ENCODE data around the gene SACS. TPM values are rescaled to one million over a fixed set of nuclear protein-coding genes. Genes with fewer than 3 reads are reported as not detected.

Gene SACS
- total RNA-seq, 2 donors from 2014 or later = 7.8 to 24.1 TPM

GRCh38 chr13:23455401-23456185 is 22.1 kb upstream of the SACS start:
- Histone ChIP-seq H3K27me3 (replicated peaks; ENCODE audit: insufficient read depth) (no peaks in the 10 kb centered on the region), H3K36me3 (no peaks in the 10 kb centered on the region), H3K4me1 (replicated peaks) (no peaks in the 10 kb centered on the region), H3K27ac (no peak overlapping the region), H3K4me3 (no peak overlapping the region), H3K9me3 (no peaks in the 10 kb centered on the region)
- DNase-seq (ENCODE audit: low spot score) = peak; percentile 26
- intact Hi-C loops (cut with DNase I) = no loop called here
- TF ChIP-seq, protein P1, sequence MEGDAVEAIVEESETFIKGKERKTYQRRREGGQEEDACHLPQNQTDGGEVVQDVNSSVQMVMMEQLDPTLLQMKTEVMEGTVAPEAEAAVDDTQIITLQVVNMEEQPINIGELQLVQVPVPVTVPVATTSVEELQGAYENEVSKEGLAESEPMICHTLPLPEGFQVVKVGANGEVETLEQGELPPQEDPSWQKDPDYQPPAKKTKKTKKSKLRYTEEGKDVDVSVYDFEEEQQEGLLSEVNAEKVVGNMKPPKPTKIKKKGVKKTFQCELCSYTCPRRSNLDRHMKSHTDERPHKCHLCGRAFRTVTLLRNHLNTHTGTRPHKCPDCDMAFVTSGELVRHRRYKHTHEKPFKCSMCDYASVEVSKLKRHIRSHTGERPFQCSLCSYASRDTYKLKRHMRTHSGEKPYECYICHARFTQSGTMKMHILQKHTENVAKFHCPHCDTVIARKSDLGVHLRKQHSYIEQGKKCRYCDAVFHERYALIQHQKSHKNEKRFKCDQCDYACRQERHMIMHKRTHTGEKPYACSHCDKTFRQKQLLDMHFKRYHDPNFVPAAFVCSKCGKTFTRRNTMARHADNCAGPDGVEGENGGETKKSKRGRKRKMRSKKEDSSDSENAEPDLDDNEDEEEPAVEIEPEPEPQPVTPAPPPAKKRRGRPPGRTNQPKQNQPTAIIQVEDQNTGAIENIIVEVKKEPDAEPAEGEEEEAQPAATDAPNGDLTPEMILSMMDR (IDR thresholded peaks at IDR 0.05) = no peak
- no peak for TF ChIP-seq POLR2A (IDR thresholded peaks at IDR 0.05)
- TF ChIP-seq POLR2AphosphoS5 (IDR thresholded peaks at IDR 0.05) = peak; percentile 32
- WGBS = 70% methylated on average over 7 of the region's 7 CpGs

DNA sequence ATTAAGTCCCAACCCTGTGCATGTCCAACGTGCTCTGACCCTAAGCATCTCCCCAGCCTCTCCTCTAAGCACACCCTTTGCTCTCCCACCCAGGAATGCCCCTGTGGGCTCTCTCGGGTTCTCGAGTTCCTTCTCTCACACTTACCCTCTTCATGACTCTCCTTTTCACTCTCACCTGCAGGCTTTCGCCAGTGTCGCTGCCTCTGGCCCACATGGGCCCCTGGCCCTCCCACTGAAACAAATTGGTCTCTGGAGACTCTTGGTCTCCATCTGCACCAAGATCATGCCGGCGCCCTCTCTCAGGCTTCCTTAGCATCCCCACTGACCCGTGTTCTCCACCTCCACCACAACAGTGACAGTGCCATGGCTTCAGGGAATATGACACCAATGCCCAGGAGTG is 19.6 kb upstream of the SACS start:
- H3K27me3 ChIP-seq (replicated peaks; ENCODE audit: insufficient read depth) = no peaks in the 10 kb centered on the region
- DNase-seq (ENCODE audit: low spot score) = no peak
- H3K4me1 ChIP-seq (replicated peaks) = no peaks in the 10 kb centered on the region
- 97% methylated on average over 8 of the region's 8 CpGs for WGBS
- H3K27ac ChIP-seq = no peak overlapping the region
- intact Hi-C loops (cut with DNase I) = no loop called here
- H3K9me3 ChIP-seq = no peaks in the 10 kb centered on the region
- TF ChIP-seq POLR2AphosphoS5 (IDR thresholded peaks at IDR 0.05) = no peak
- no peak for TF ChIP-seq POLR2A (IDR thresholded peaks at IDR 0.05)
- TF ChIP-seq, protein P1 (IDR thresholded peaks at IDR 0.05) = no peak
- no peaks in the 10 kb centered on the region for H3K36me3 ChIP-seq
- no peak overlapping the region for H3K4me3 ChIP-seq

DNA sequence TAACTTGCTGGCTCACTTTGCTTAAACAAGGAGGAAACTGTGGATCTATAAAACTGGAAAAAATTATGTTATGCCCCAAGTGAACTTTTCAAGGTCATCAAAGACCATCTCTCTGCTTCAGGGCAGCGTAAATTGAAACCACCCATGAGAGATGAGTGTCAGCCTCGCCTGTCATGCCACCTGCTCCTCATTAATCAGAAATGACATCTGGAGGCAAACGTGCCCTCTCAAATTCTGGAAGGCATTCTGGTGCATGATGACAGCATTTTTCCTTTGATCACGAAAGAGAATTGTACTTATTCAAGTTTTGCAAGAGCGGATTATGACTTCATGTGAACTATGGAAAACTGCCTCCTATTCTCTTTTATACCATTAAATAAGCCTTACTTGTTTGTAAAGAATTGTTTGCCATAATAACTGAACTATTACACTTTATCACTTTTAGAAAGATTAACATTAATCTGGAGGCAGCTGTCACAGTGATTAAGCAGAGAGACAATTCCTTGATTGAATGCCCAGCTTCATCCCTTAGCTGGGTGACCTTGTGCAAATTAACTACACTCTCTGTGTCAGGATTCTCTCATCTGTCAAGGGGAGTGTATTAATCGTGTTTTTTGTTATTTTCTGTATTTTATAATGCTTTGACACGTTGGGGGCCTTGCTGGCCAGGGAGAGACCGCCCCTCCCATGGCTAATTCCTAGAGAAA is 17.0 kb upstream of the SACS start:
- H3K27me3 ChIP-seq (replicated peaks; ENCODE audit: insufficient read depth) = no peaks in the 10 kb centered on the region
- no peaks in the 10 kb centered on the region for H3K36me3 ChIP-seq
- DNase-seq (ENCODE audit: low spot score) = no peak
- TF ChIP-seq, protein P1 (IDR thresholded peaks at IDR 0.05) = no peak
- TF ChIP-seq POLR2A (IDR thresholded peaks at IDR 0.05) (no peak), POLR2AphosphoS5 (IDR thresholded peaks at IDR 0.05) (no peak)
- no peaks in the 10 kb centered on the region for H3K4me1 ChIP-seq (replicated peaks)
- H3K9me3 ChIP-seq = no peaks in the 10 kb centered on the region
- 41% methylated on average over 8 of the region's 8 CpGs for WGBS
- H3K27ac ChIP-seq = no peak overlapping the region
- intact Hi-C loops (cut with DNase I) = no loop called here
- no peak overlapping the region for H3K4me3 ChIP-seq

DNA sequence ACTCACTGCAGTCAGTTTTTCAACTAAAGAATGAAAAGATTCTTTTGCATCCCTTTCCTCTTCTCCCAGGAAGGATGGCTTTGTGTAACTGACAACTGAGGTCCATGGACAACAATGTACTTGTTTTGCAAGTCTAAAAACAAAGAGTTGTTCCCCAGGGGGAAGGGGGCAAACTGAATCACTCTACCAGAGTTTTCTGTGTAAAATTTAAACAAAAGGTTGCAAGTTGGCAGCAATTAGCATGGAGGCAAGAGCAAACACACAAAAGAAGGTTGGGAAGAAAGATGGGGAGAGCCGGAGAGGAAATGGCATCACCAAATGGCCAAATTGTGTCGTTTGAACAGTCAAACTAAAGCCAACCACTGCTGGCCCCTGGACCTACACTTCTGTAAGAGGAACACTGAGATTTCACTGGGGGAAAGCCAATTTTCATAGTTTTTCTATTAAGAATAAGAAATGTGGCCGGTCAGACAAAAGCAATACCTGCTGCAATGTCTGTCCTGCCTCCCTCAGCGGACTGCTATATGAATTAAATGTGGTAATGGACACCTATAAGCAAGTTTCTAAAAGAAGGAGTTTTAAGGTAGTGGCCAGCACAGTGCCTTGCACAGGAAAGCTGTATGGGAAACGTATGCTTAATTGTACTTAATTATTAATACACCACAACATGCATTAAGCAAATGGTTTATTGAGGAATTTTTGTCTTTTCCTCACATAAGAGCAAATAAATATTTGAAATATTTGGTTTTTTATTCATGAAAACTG is 16.1 kb upstream of the SACS start:
- intact Hi-C loops (cut with DNase I) = no loop called here
- no peak overlapping the region for H3K4me3 ChIP-seq
- no peaks in the 10 kb centered on the region for H3K4me1 ChIP-seq (replicated peaks)
- no peaks in the 10 kb centered on the region for H3K27me3 ChIP-seq (replicated peaks; ENCODE audit: insufficient read depth)
- no peak for DNase-seq (ENCODE audit: low spot score)
- no peaks in the 10 kb centered on the region for H3K36me3 ChIP-seq
- WGBS = 56% methylated on average over 5 of the region's 5 CpGs
- no peaks in the 10 kb centered on the region for H3K9me3 ChIP-seq
- no peak for TF ChIP-seq POLR2AphosphoS5 (IDR thresholded peaks at IDR 0.05)
- TF ChIP-seq, protein P1 (IDR thresholded peaks at IDR 0.05) = no peak
- TF ChIP-seq POLR2A (IDR thresholded peaks at IDR 0.05) = no peak
- no peak overlapping the region for H3K27ac ChIP-seq

All from prostate gland (tissue), 2 donors.